Measurements from ENCODE around the gene NCAN. TPM values are rescaled to one million over a fixed set of nuclear protein-coding genes. Genes with fewer than 3 reads are reported as not detected.

The NCAN gene
- total and polyA plus RNA-seq, 2 of the 13 experiments (the other 11 are each of a cell fraction or from before 2014, with no cell fraction given) = not detected

DNA sequence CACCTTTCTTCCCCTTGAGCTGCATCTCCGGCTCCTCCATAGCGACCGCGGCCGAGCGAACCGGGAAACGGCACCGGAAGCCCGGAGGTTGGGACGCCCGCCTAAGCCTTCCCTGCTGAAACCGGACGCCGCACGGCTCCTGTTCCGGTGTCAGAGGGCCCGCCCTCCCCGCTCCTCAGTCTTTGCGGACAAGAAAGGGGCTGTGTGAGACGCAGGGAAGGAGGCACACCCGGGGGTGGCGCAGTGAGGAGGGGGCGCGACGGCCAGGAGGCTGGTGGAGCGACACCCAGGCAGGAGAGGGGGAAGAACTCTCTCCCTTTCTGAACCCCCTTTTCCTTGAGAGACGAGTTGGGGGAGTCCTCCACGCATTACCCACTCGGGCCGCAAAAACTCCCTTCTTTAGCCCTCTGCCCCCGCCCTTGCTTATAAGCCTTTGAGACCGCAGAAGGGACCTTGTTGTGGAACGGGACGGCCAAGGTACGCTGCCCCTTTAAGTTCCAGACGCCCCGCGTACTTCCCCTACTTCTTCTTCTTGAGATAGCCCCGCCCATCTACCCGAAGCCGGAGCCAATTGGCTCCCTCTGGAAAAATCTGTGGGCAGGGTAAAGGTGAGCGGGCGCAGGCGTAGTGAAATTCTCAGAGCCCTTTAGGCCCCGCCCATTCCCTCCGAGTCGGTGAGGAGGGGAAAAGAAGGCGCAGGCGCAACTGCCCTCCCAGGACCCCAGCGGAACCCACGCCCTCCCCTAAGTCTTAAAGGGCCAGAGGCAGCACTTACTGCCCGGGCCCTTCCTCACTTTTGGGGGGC is 19.5 kb upstream of the NCAN start, which contains the start of the genes BORCS8 and RFXANK (continued):
- TF ChIP-seq ZNF367 (CRISPR knock-in tag; IDR thresholded peaks at IDR 0.05; ENCODE audit: borderline replicate concordance) = no peak; the same call in 1 of the 2 replicates
- peak; percentile 91 for TF ChIP-seq KAT7 (CRISPR knock-in tag; IDR thresholded peaks at IDR 0.05; ENCODE audit: borderline replicate concordance)
- no peak for TF ChIP-seq ZSCAN22 (CRISPR knock-in tag; IDR thresholded peaks at IDR 0.05)
- no peak for TF ChIP-seq MZF1 (CRISPR knock-in tag; IDR thresholded peaks at IDR 0.05; ENCODE audit: borderline replicate concordance)
- TF ChIP-seq, protein P1, sequence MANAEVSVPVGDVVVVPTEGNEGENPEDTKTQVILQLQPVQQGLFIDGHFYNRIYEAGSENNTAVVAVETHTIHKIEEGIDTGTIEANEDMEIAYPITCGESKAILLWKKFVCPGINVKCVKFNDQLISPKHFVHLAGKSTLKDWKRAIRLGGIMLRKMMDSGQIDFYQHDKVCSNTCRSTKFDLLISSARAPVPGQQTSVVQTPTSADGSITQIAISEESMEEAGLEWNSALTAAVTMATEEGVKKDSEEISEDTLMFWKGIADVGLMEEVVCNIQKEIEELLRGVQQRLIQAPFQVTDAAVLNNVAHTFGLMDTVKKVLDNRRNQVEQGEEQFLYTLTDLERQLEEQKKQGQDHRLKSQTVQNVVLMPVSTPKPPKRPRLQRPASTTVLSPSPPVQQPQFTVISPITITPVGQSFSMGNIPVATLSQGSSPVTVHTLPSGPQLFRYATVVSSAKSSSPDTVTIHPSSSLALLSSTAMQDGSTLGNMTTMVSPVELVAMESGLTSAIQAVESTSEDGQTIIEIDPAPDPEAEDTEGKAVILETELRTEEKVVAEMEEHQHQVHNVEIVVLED (CRISPR knock-in tag; IDR thresholded peaks at IDR 0.05; ENCODE audit: borderline replicate concordance) = peak; percentile 65; the same call in 1 of the 2 replicates
- TF ChIP-seq, protein P2, sequence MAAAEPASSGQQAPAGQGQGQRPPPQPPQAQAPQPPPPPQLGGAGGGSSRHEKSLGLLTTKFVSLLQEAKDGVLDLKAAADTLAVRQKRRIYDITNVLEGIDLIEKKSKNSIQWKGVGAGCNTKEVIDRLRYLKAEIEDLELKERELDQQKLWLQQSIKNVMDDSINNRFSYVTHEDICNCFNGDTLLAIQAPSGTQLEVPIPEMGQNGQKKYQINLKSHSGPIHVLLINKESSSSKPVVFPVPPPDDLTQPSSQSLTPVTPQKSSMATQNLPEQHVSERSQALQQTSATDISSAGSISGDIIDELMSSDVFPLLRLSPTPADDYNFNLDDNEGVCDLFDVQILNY (CRISPR knock-in tag; conservative IDR thresholded peaks at IDR 0.05) = no peak
- no peak; the same call in 1 of the 2 replicates for TF ChIP-seq RELA (CRISPR knock-in tag; IDR thresholded peaks at IDR 0.05)
- no peak for TF ChIP-seq ZNF780A (CRISPR knock-in tag; IDR thresholded peaks at IDR 0.05)
- TF ChIP-seq HNF4A (CRISPR knock-in tag; IDR thresholded peaks at IDR 0.05) = no peak
- TF ChIP-seq MED1 (CRISPR knock-in tag; IDR thresholded peaks at IDR 0.05) = no peak; the same call in 1 of the 2 replicates
- TF ChIP-seq PHF5A (CRISPR knock-in tag; IDR thresholded peaks at IDR 0.05; ENCODE audit: low read depth, unreplicated experiment) = peak; percentile 41
- peak; percentile 89; the same call in 1 of the 2 replicates for TF ChIP-seq ZNF468 (CRISPR knock-in tag; IDR thresholded peaks at IDR 0.05)
- peak; percentile 72 for TF ChIP-seq XRCC5 (optimal IDR thresholded peaks at IDR 0.05; ENCODE audit: low read length)
- peak; percentile 70; the same call in 1 of the 2 replicates for TF ChIP-seq ZNF598 (CRISPR knock-in tag; IDR thresholded peaks at IDR 0.05; ENCODE audit: borderline replicate concordance)
- TF ChIP-seq HDAC2 (CRISPR knock-in tag; IDR thresholded peaks at IDR 0.05) = peak; percentile 87
- TF ChIP-seq, protein P3, sequence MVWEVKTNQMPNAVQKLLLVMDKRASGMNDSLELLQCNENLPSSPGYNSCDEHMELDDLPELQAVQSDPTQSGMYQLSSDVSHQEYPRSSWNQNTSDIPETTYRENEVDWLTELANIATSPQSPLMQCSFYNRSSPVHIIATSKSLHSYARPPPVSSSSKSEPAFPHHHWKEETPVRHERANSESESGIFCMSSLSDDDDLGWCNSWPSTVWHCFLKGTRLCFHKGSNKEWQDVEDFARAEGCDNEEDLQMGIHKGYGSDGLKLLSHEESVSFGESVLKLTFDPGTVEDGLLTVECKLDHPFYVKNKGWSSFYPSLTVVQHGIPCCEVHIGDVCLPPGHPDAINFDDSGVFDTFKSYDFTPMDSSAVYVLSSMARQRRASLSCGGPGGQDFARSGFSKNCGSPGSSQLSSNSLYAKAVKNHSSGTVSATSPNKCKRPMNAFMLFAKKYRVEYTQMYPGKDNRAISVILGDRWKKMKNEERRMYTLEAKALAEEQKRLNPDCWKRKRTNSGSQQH (CRISPR knock-in tag; IDR thresholded peaks at IDR 0.05; ENCODE audit: low read depth) = no peak
- peak; percentile 68; the same call in 1 of the 2 replicates for TF ChIP-seq BORCS8-MEF2B (CRISPR knock-in tag; IDR thresholded peaks at IDR 0.05)
- TF ChIP-seq, protein P4, sequence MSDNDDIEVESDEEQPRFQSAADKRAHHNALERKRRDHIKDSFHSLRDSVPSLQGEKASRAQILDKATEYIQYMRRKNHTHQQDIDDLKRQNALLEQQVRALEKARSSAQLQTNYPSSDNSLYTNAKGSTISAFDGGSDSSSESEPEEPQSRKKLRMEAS (IDR thresholded peaks at IDR 0.05) = peak; percentile 80
- TF ChIP-seq, protein P5, sequence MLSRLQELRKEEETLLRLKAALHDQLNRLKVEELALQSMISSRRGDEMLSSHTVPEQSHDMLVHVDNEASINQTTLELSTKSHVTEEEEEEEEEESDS (CRISPR knock-in tag; IDR thresholded peaks at IDR 0.05; ENCODE audit: borderline replicate concordance) = no peak
- peak; percentile 71; the same call in 1 of the 2 replicates for TF ChIP-seq ESRRA (CRISPR knock-in tag; IDR thresholded peaks at IDR 0.05; ENCODE audit: low read depth)
- peak; percentile 71 for TF ChIP-seq NAIF1 (CRISPR knock-in tag; IDR thresholded peaks at IDR 0.05; ENCODE audit: borderline replicate concordance)
- no peak for TF ChIP-seq ZFAT (CRISPR knock-in tag; conservative IDR thresholded peaks at IDR 0.05)
- TF ChIP-seq ZNF496 (CRISPR knock-in tag; IDR thresholded peaks at IDR 0.05; ENCODE audit: insufficient replicate concordance) = no peak
- no peak for TF ChIP-seq SMARCE1 (IDR thresholded peaks at IDR 0.05; ENCODE audit: borderline replicate concordance)

Measured in HepG2 (cell line).